ENCODE data around the gene THBD. TPM values are rescaled to one million over a fixed set of nuclear protein-coding genes. Genes with fewer than 3 reads are reported as not detected.

THBD gene
- total and polyA plus RNA-seq, 2 experiments from 2014 or later, result 0.10 to 0.97 TPM

GRCh38 chr20:23084282-23084844, 34.9 kb upstream of the THBD start:
- Histone ChIP-seq H3K4me1 (ENCODE audit: insufficient read depth) (no peaks in the 10 kb centered on the region; the same call in 1 of the 2 replicates), H3K4me3 (no peak overlapping the region), H3K27ac (ENCODE audit: low read depth) (no peak overlapping the region), H3K79me2 (replicated peaks; ENCODE audit: insufficient read depth) (no peaks in the 10 kb centered on the region), H2AFZ (no peak overlapping the region), H3K36me3 (ENCODE audit: insufficient read depth) (no peaks in the 10 kb centered on the region), H4K20me1 (replicated peaks; ENCODE audit: insufficient read depth) (no peaks in the 10 kb centered on the region), H3K27me3 (ENCODE audit: insufficient read depth) (no peaks in the 10 kb centered on the region), H3K4me2 (no peak overlapping the region), H3F3A (replicated peaks; ENCODE audit: low read depth) (no peaks in the 10 kb centered on the region), H3K9me2 (ENCODE audit: insufficient read depth) (no peaks in the 10 kb centered on the region)
- no peaks in the 10 kb centered on the region for H3K9me3 Mint-ChIP-seq
- DNase-seq (ENCODE audit: low spot score) (no peak), ATAC-seq (no peak)
- H3K4me1 Mint-ChIP-seq, result peaks cover 24% of the 10 kb centered on the region
- TF ChIP-seq ETS1 (IDR thresholded peaks at IDR 0.05) (no peak), CTCF (conservative IDR thresholded peaks at IDR 0.05; ENCODE audit: low read depth in 2 of 2) (no peak), EZH2phosphoT487 (IDR thresholded peaks at IDR 0.05; ENCODE audit: unreplicated experiment) (no peak), ZNF331 (CRISPR knock-in tag; IDR thresholded peaks at IDR 0.05; ENCODE audit: low read depth) (no peak), EZH2 (IDR thresholded peaks at IDR 0.05; ENCODE audit: low read depth, unreplicated experiment) (no peak), ZNF462 (CRISPR knock-in tag; IDR thresholded peaks at IDR 0.05) (no peak), POLR2AphosphoS5 (IDR thresholded peaks at IDR 0.05; ENCODE audit: low read depth) (no peak), JUNB (IDR thresholded peaks at IDR 0.05; ENCODE audit: unreplicated experiment) (no peak), NANOG (IDR thresholded peaks at IDR 0.05; ENCODE audit: borderline replicate concordance) (no peak), STAT1 (IDR thresholded peaks at IDR 0.05; ENCODE audit: unreplicated experiment) (no peak), ZNF114 (CRISPR knock-in tag; IDR thresholded peaks at IDR 0.05) (no peak), REST (IDR thresholded peaks at IDR 0.05; ENCODE audit: unreplicated experiment) (no peak), CREB1 (CRISPR knock-in tag; IDR thresholded peaks at IDR 0.05; ENCODE audit: low read depth) (no peak)
- peaks cover 8% of the 10 kb centered on the region for H3K27me3 Mint-ChIP-seq (ENCODE audit: insufficient read depth, low read depth, poor library complexity)
- no peak overlapping the region for H3K27ac Mint-ChIP-seq
- no peaks in the 10 kb centered on the region for H3K36me3 Mint-ChIP-seq (ENCODE audit: low read depth)
- H3K4me3 Mint-ChIP-seq, result no peak overlapping the region
